ENCODE data around the gene ARL14EP.

DNA sequence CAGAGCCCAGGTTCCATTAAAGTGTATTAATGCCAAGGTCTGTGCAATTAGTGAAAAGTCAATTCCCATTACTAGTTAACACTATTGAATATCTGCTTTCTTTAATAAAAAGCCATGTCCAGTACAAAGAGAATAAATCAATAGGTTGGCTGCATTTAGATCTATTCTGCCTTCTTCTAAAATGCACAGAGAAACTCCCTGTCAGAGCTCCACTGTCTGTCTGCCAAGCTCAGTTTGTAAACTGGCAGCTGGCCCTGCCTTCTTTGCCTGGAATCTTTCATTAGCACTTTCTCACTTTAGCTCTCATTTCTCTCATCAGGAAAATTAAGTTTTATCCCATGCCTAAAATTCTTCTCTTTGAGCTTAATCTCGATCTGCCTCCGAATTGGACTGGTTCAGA is 35.6 kb downstream of the ARL14EP start:
- TF ChIP-seq POLR2AphosphoS5 (IDR thresholded peaks at IDR 0.05), result no peak
- TF ChIP-seq, protein P1, sequence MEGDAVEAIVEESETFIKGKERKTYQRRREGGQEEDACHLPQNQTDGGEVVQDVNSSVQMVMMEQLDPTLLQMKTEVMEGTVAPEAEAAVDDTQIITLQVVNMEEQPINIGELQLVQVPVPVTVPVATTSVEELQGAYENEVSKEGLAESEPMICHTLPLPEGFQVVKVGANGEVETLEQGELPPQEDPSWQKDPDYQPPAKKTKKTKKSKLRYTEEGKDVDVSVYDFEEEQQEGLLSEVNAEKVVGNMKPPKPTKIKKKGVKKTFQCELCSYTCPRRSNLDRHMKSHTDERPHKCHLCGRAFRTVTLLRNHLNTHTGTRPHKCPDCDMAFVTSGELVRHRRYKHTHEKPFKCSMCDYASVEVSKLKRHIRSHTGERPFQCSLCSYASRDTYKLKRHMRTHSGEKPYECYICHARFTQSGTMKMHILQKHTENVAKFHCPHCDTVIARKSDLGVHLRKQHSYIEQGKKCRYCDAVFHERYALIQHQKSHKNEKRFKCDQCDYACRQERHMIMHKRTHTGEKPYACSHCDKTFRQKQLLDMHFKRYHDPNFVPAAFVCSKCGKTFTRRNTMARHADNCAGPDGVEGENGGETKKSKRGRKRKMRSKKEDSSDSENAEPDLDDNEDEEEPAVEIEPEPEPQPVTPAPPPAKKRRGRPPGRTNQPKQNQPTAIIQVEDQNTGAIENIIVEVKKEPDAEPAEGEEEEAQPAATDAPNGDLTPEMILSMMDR (IDR thresholded peaks at IDR 0.05), result no peak
